ENCODE results near the gene PLCB1.

Gene PLCB1

GRCh38 chr20:8328189-8328588 is 196.1 kb downstream of the PLCB1 start:
- TF ChIP-seq CTCF (IDR thresholded peaks at IDR 0.05), result no peak
- no peaks in the 10 kb centered on the region for H3K9me3 ChIP-seq
- H3K36me3 ChIP-seq, result no peaks in the 10 kb centered on the region

GRCh38 chr20:8330319-8330784 is 198.3 kb downstream of the PLCB1 start:
- no peak overlapping the region for H3K27ac ChIP-seq
- H3K9me3 ChIP-seq, result no peaks in the 10 kb centered on the region
- H3K4me3 ChIP-seq (ENCODE audit: low read depth in 1 of 2, low read length in 1 of 2), result no peak overlapping the region
- no peak for TF ChIP-seq CTCF (IDR thresholded peaks at IDR 0.05)
- H3K36me3 ChIP-seq, result no peaks in the 10 kb centered on the region
- peaks cover 12 to 17% of the 10 kb centered on the region in 2 experiments for H3K4me1 ChIP-seq (ENCODE audit: control insufficient read depth in 1 of 2, insufficient read depth in 1 of 2, low read depth in 1 of 2, low read length in 1 of 2)
- H3K27me3 ChIP-seq, result no peaks in the 10 kb centered on the region

More at GRCh38 chr20:8328189-8328588, 196.1 kb downstream of the PLCB1 start:
- peaks cover 12 to 17% of the 10 kb centered on the region in 2 experiments for H3K4me1 ChIP-seq (ENCODE audit: control insufficient read depth in 1 of 2, insufficient read depth in 1 of 2, low read depth in 1 of 2, low read length in 1 of 2)
- H3K27ac ChIP-seq, result no peak overlapping the region
- H3K27me3 ChIP-seq, result no peaks in the 10 kb centered on the region
- H3K4me3 ChIP-seq (ENCODE audit: low read depth in 1 of 2, low read length in 1 of 2), result no peak overlapping the region

GRCh38 chr20:8330785-8331695 is 199.0 kb downstream of the PLCB1 start:
- H3K4me1 ChIP-seq (ENCODE audit: control insufficient read depth in 1 of 2, insufficient read depth in 1 of 2, low read depth in 1 of 2, low read length in 1 of 2), result peaks cover 12 to 17% of the 10 kb centered on the region in 2 experiments

GRCh38 chr20:8331740-8332412 is 199.8 kb downstream of the PLCB1 start:
- Histone ChIP-seq H3K27ac (no peak overlapping the region), H3K4me3 (ENCODE audit: low read depth in 1 of 2, low read length in 1 of 2) (no peak overlapping the region), H3K27me3 (no peaks in the 10 kb centered on the region), H3K4me1 (ENCODE audit: control insufficient read depth in 1 of 2, insufficient read depth in 1 of 2, low read depth in 1 of 2, low read length in 1 of 2) (peaks cover 12 to 17% of the 10 kb centered on the region in 2 experiments), H3K36me3 (no peaks in the 10 kb centered on the region), H3K9me3 (no peaks in the 10 kb centered on the region)
- no peak for TF ChIP-seq CTCF (IDR thresholded peaks at IDR 0.05)

More at GRCh38 chr20:8330785-8331695, 199.0 kb downstream of the PLCB1 start:
- H3K9me3 ChIP-seq, result no peaks in the 10 kb centered on the region
- H3K4me3 ChIP-seq (ENCODE audit: low read depth in 1 of 2, low read length in 1 of 2), result no peak overlapping the region
- no peak for TF ChIP-seq CTCF (IDR thresholded peaks at IDR 0.05)
- no peaks in the 10 kb centered on the region for H3K27me3 ChIP-seq
- H3K27ac ChIP-seq, result no peak overlapping the region
- no peaks in the 10 kb centered on the region for H3K36me3 ChIP-seq

- Histone ChIP-seq H3K36me3 (no peaks in the 10 kb centered on the region), H3K27ac (no peak overlapping the region), H3K4me3 (ENCODE audit: low read depth in 1 of 2, low read length in 1 of 2) (no peak overlapping the region), H3K9me3 (no peaks in the 10 kb centered on the region), H3K4me1 (ENCODE audit: control insufficient read depth in 1 of 2, insufficient read depth in 1 of 2, low read depth in 1 of 2, low read length in 1 of 2) (peaks cover 8 to 12% of the 10 kb centered on the region in 2 experiments), H3K27me3 (no peaks in the 10 kb centered on the region)
- TF ChIP-seq CTCF (IDR thresholded peaks at IDR 0.05), result no peak
These were observed 202.6 kb downstream of the PLCB1 start for GRCh38 chr20:8334641-8335040.

Data from neutrophil (primary cell).